Measurements from ENCODE around the gene C19orf73. TPM values are rescaled to one million over a fixed set of nuclear protein-coding genes. Genes with fewer than 3 reads are reported as not detected.

C19orf73 gene
- polyA plus RNA-seq, 1 experiment: 0.36 TPM

DNA sequence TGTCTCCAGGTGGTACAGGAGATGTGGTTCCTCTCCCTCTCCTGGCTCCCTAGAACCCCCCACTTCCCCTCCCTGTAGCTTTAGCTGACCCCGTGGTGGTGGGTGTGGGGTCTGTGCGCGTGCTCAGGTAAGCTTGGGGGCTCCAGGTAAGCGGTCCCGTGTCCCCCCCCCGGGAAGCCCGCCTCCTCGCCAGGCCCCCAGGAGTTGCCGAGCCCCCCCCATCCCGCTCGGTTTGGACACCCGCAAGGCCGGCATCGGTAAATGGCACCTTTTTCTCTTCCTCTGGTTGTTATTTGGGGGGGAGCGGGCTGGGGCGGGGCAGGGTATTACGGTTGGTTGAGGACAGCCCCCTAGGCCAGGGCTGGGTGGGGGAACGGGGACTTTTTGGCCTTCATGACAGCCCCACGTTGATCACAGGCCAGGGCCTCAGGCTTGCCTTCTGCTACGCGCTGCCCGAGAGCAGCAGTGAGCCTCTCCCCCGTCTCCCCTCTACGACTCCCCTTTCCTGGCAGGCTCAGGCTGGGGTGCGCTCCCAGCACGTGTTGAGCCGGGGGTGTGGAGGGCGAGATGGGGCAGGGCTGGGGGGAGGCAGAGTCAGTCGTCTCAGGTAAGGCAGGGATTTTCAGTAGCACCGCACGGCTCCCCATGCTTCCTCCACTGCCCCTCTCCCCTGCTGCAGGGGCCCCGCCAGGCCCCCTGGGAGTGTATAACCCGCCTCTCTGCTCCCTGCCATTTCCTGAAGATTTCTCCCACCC, 15.4 kb downstream of the C19orf73 start:
- H3K27me3 ChIP-seq (ENCODE audit: control insufficient read depth, insufficient read depth, low read length): no peaks in the 10 kb centered on the region
- no peaks in the 10 kb centered on the region for H3K9me3 ChIP-seq (ENCODE audit: control insufficient read depth, insufficient read depth, low read length)
- H3K4me3 ChIP-seq (ENCODE audit: low read depth, low read length): no peak overlapping the region
- ChIA-PET CTCF (interaction anchor here (2.4 kb wide), 1 partner anchor 95 kb away, joined by 7 read pairs; no protein-coding TSS in a partner anchor), POLR2A (interaction anchor here (0.7 to 1.3 kb wide), 2 partner anchors 8 to 11 kb away, joined by 3 to 4 read pairs; partner anchors contain the start of gene LIN7B)
- TF ChIP-seq, protein P1, sequence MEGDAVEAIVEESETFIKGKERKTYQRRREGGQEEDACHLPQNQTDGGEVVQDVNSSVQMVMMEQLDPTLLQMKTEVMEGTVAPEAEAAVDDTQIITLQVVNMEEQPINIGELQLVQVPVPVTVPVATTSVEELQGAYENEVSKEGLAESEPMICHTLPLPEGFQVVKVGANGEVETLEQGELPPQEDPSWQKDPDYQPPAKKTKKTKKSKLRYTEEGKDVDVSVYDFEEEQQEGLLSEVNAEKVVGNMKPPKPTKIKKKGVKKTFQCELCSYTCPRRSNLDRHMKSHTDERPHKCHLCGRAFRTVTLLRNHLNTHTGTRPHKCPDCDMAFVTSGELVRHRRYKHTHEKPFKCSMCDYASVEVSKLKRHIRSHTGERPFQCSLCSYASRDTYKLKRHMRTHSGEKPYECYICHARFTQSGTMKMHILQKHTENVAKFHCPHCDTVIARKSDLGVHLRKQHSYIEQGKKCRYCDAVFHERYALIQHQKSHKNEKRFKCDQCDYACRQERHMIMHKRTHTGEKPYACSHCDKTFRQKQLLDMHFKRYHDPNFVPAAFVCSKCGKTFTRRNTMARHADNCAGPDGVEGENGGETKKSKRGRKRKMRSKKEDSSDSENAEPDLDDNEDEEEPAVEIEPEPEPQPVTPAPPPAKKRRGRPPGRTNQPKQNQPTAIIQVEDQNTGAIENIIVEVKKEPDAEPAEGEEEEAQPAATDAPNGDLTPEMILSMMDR (IDR thresholded peaks at IDR 0.05; ENCODE audit: low read depth, low read length): no peak
- no peak for DNase-seq (ENCODE audit: low read depth, low spot score)
- no peak overlapping the region for H3K27ac ChIP-seq (ENCODE audit: low read depth, low read length)

DNA sequence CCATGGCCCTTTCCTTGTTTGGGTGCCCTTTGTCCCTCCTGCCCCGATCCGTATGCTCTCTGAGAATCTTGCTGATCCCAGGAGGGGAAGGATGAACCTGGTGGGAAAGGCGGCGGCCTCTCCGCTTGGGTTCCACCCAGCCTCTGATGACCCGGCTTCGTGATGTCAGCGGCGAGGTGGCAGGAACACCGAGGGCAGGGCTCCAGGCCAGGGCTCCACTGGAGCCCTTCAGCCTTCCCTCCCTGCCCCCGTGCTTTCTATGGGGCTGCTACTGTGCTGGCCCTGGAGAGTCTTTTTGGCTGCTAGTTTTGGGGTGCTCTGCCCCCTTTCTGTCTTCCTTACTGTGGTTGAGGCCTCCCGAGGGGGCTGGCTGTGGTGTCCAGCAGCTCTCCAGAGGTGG, 16.6 kb downstream of the C19orf73 start:
- Histone ChIP-seq H3K4me3 (ENCODE audit: low read depth, low read length) (no peak overlapping the region), H3K9me3 (ENCODE audit: control insufficient read depth, insufficient read depth, low read length) (no peaks in the 10 kb centered on the region), H3K27me3 (ENCODE audit: control insufficient read depth, insufficient read depth, low read length) (no peaks in the 10 kb centered on the region), H3K27ac (ENCODE audit: low read depth, low read length) (no peak overlapping the region)
- CTCF ChIA-PET: interaction anchor here (2.4 kb wide), 1 partner anchor 97 kb away, joined by 7 read pairs; no protein-coding TSS in a partner anchor
- POLR2A ChIA-PET: interaction anchor here (1.3 kb wide), 1 partner anchor 12 kb away, joined by 4 read pairs; the partner anchor contains the start of gene LIN7B
- TF ChIP-seq, protein P1 (IDR thresholded peaks at IDR 0.05; ENCODE audit: low read depth, low read length): no peak
- no peak for DNase-seq (ENCODE audit: low read depth, low spot score)

DNA sequence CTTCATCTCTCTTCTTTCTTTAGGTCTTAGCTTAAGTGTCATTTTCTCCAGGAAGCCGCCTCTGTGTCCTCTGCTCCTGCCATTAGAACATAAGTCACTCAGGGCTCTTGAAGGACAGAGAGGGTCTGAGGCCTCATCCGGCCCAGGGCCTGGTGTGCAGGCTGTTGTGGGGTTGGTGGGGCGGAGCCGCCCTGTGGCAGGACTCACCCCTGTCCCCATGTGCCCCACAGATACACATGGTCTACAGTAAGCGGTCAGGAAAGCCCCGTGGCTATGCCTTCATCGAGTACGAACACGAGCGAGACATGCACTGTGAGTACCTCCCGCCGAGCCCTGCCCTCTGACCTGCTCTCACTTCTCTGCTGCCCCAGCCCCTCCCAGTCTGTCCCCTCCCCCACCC, 17.8 kb downstream of the C19orf73 start:
- no peaks in the 10 kb centered on the region for H3K9me3 ChIP-seq (ENCODE audit: control insufficient read depth, insufficient read depth, low read length)
- no peaks in the 10 kb centered on the region for H3K27me3 ChIP-seq (ENCODE audit: control insufficient read depth, insufficient read depth, low read length)
- H3K4me3 ChIP-seq (ENCODE audit: low read depth, low read length): no peak overlapping the region
- POLR2A ChIA-PET: no interaction called here
- no peak overlapping the region for H3K27ac ChIP-seq (ENCODE audit: low read depth, low read length)
- TF ChIP-seq, protein P1 (IDR thresholded peaks at IDR 0.05; ENCODE audit: low read depth, low read length): no peak
- DNase-seq (ENCODE audit: low read depth, low spot score): no peak
- CTCF ChIA-PET: interaction anchor here (1.3 to 2.4 kb wide), 2 partner anchors 43 to 98 kb away, joined by 3 to 7 read pairs; no protein-coding TSS in a partner anchor

DNA sequence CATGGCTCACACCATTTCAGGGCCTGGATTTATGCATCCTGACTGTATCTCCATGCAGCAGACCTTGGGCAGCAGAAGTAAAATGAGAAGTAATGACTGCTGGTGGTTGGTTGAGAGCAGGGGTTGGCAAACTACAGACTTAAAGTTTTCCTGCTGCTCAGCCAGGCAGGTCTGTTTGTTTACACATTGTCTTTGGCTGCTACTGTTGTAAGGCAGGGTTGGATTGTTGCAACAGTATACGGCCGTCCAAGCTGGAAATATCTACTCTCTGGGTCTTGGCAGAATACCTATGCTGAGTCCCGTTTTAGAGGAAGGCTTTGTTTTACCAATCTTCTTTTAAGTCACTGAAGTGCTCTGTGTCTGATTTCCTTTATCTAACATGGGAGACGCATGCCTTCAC, 20.1 kb downstream of the C19orf73 start:
- Histone ChIP-seq H3K9me3 (ENCODE audit: control insufficient read depth, insufficient read depth, low read length) (no peaks in the 10 kb centered on the region), H3K27ac (ENCODE audit: low read depth, low read length) (peak overlapping the region; percentile 11), H3K4me3 (ENCODE audit: low read depth, low read length) (no peak overlapping the region), H3K27me3 (ENCODE audit: control insufficient read depth, insufficient read depth, low read length) (no peaks in the 10 kb centered on the region)
- no peak for DNase-seq (ENCODE audit: low read depth, low spot score)
- TF ChIP-seq, protein P1 (IDR thresholded peaks at IDR 0.05; ENCODE audit: low read depth, low read length): no peak
- CTCF ChIA-PET: interaction anchor here (0.7 to 2.8 kb wide), 13 partner anchors 12 to 288 kb away, joined by 4 to 55 read pairs (median 10); partner anchors contain the start of genes KCNA7, LIN7B, NTF4 and PPFIA3
- POLR2A ChIA-PET: interaction anchor here (1.1 to 1.7 kb wide), 3 partner anchors 16 to 100 kb away, joined by 3 to 7 read pairs (median 5); partner anchors contain the start of gene LIN7B

All from AG04450 (cell line).